Measurements from ENCODE around the gene RPL38.

The RPL38 gene

GRCh38 chr17:74252211-74252610 is 48.7 kb downstream of the RPL38 start:
- no peak for DNase-seq

GRCh38 chr17:74253036-74253435 is 49.6 kb downstream of the RPL38 start:
- DNase-seq = no peak

GRCh38 chr17:74257311-74257710 is 53.8 kb downstream of the RPL38 start:
- no peak for DNase-seq

GRCh38 chr17:74259667-74260524 is 56.4 kb downstream of the RPL38 start:
- no peak for DNase-seq
